NCI-H460 (cell line): Measurements from ENCODE around the gene RGS12. TPM values are rescaled to one million over a fixed set of nuclear protein-coding genes. Genes with fewer than 3 reads are reported as not detected.

Experiments used
- DNase-seq: peaks from one replicate; pipeline ENCODE4 v3.0.0-alpha.2; 2016; ENCODE audit warnings: low read depth; ENCODE audit errors: extremely low read depth
- total RNA-seq: library from RNA; depleted of rRNA; stranded (reverse); fragments of >200 nt; shearing (Covaris generic); gene quantifications from 2 replicates; pipeline ENCODE4 v1.2.3, GENCODE V29; 2014

Gene RGS12
- total RNA-seq, 1 experiment from 2014 or later = 7.9 TPM

- no peak for DNase-seq
These were observed 39.8 kb upstream of the RGS12 start for GRCh38 chr4:3252831-3253641.

GRCh38 chr4:3253808-3254207 lies 39.0 kb upstream of the RGS12 start:
- DNase-seq = no peak

GRCh38 chr4:3254302-3255131 lies 38.3 kb upstream of the RGS12 start:
- no peak for DNase-seq

- no peak for DNase-seq
These were observed 37.1 kb upstream of the RGS12 start for GRCh38 chr4:3255611-3256186.

GRCh38 chr4:3256230-3257102 lies 36.4 kb upstream of the RGS12 start:
- no peak for DNase-seq

GRCh38 chr4:3257103-3257555 lies 35.7 kb upstream of the RGS12 start:
- no peak for DNase-seq

- DNase-seq = no peak
These were observed 35.0 kb upstream of the RGS12 start for GRCh38 chr4:3257556-3258482.

GRCh38 chr4:3261411-3262207 lies 31.2 kb upstream of the RGS12 start:
- DNase-seq = no peak

- DNase-seq = no peak
These were observed 30.4 kb upstream of the RGS12 start for GRCh38 chr4:3262208-3263052.

- no peak for DNase-seq
These were observed 29.6 kb upstream of the RGS12 start for GRCh38 chr4:3263053-3263875.

GRCh38 chr4:3263876-3264193 lies 29.0 kb upstream of the RGS12 start:
- DNase-seq = no peak

- DNase-seq = no peak
These were observed 26.7 kb upstream of the RGS12 start for GRCh38 chr4:3266076-3266475.

- DNase-seq = no peak
These were observed 25.0 kb upstream of the RGS12 start for GRCh38 chr4:3267576-3268394.

GRCh38 chr4:3268395-3269104 lies 24.3 kb upstream of the RGS12 start:
- no peak for DNase-seq
